ENCODE results near the gene DGKB.

DNA sequence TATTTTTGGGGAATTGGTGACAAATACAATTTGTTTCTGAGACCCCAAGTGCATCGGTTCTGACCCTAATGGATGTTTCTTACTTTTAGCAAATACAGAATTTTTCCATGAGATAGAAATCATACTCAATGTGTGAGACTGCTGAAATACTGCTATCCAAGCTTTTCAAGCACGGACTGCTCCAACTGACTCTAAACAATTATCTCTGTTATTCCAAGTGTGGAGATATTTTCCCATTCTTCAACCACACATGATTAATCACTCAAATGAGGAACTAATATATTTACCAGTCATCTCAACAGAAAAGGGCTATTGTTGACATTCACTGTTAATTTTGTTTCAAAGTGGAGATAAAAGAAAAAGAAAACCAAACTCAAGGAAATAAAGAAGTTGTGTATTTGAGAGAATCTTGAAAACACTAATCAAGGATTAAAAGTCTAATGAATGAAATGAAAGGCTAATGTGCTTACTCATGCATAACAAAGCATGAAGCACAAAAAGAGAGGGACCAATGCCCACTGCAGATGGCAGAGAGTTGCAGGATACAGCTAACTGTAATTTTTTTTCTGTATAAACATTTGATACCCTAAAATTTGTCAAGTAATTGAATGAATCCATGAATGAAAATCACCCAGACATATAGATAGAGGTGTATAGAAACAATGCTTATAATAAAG lies 423.6 kb downstream of the DGKB start:
- no peak for TF ChIP-seq POLR2A (IDR thresholded peaks at IDR 0.05)
- TF ChIP-seq, protein P1, sequence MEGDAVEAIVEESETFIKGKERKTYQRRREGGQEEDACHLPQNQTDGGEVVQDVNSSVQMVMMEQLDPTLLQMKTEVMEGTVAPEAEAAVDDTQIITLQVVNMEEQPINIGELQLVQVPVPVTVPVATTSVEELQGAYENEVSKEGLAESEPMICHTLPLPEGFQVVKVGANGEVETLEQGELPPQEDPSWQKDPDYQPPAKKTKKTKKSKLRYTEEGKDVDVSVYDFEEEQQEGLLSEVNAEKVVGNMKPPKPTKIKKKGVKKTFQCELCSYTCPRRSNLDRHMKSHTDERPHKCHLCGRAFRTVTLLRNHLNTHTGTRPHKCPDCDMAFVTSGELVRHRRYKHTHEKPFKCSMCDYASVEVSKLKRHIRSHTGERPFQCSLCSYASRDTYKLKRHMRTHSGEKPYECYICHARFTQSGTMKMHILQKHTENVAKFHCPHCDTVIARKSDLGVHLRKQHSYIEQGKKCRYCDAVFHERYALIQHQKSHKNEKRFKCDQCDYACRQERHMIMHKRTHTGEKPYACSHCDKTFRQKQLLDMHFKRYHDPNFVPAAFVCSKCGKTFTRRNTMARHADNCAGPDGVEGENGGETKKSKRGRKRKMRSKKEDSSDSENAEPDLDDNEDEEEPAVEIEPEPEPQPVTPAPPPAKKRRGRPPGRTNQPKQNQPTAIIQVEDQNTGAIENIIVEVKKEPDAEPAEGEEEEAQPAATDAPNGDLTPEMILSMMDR (IDR thresholded peaks at IDR 0.05) = no peak
